Right renal cortex interstitium (tissue), 3 donors: ENCODE results near the gene POU3F2. TPM values are rescaled to one million over a fixed set of nuclear protein-coding genes. Genes with fewer than 3 reads are reported as not detected.

Experiments
- polyA plus RNA-seq, 3 donors: library from polyadenylated mRNA; unstranded; fragments of 120-200 nt; gene quantifications; one replicate each; pipeline ENCODE4 v1.2.1, GENCODE V29; 2013; ENCODE audit not compliant: insufficient read length in 3 of 3

The POU3F2 gene
- polyA plus RNA-seq, 3 donors = 0.08 to 0.10 (median 0.10) TPM

Other genes starting within 250 kb of the POU3F2 start
- 10 to 100 TPM; 25.6 to 30.2 (median 27.9) TPM for gene FBXL4, start 113.4 kb downstream of the POU3F2 start, polyA plus RNA-seq